ENCODE data around the gene CTSD. TPM values are rescaled to one million over a fixed set of nuclear protein-coding genes. Genes with fewer than 3 reads are reported as not detected.

The CTSD gene
- total RNA-seq, 3 donors from 2014 or later (not counting 1 experiment from before 2014, with no cell fraction given): 388 to 446 (median 415) TPM

- Mint-ChIP-seq H3K36me3 (no peaks in the 10 kb centered on the region), H3K27me3 (ENCODE audit: low read depth in 2 of 2) (no peaks in the 10 kb centered on the region), H3K9me3 (no peaks in the 10 kb centered on the region), H3K4me1 (peaks cover 52 to 78% of the 10 kb centered on the region in 2 donors), H3K4me3 (peak overlapping the region; percentile 85), H3K27ac (peak overlapping the region; percentile 86 to 93)
- Histone ChIP-seq H3K27me3 (ENCODE audit: control insufficient read depth, insufficient read depth, low read length) (no peaks in the 10 kb centered on the region), H3K36me3 (ENCODE audit: control insufficient read depth, insufficient read depth, low read length) (peaks cover 33% of the 10 kb centered on the region), H3K27ac (ENCODE audit: low read length) (peak overlapping the region; percentile 83), H3K4me1 (ENCODE audit: control insufficient read depth, insufficient read depth, low read length) (peaks cover 92% of the 10 kb centered on the region), H3K4me3 (ENCODE audit: low read length) (no peak overlapping the region), H3K9me3 (ENCODE audit: control insufficient read depth, insufficient read depth, low read length) (no peaks in the 10 kb centered on the region)
- no peak for TF ChIP-seq CTCF (IDR thresholded peaks at IDR 0.05)
- ATAC-seq: no peak
- DNase-seq: peak in 1 of 2 donors; percentile 32
- intact Hi-C loops (cut with micrococcal nuclease): no loop called here
- WGBS (ENCODE audit: insufficient coverage): 19% methylated on average over 5 of the region's 5 CpGs
Observed at GRCh38 chr11:1759851-1760220, 3.9 kb downstream of the CTSD start.

DNA sequence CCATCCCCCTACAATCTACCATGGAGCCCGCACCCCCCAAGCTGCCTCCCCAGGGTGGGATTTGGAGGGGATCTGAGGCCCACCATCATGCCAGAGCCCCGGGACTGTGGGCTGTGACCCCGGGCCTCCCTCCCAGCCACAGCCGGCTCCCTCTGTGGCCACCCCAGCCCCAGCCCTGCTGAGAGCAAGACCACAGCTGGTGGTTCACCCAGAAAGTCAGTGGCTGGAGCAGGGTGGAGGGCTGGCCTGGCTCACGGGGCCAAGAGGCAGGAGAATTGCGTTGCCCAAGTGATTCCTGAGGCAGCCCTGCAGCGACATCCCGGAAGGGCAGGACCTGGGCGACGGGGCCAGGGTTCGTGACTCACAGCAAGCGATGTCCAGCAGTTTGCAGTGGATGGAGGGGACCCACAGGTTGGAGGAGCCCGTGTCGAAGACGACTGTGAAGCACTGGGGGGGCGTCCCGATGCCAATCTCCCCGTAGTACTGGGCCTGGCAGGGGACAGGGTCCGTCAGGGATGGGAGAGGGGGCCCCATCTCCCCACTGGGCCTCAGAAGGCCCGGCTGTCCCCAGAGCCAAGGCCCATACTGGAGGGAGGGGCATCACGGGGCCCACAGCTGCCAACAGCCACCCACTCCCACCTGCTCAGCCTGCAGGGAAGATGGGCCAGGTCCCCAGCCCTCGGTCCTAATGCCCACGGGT lies 4.4 kb downstream of the CTSD start:
- intact Hi-C loops (cut with micrococcal nuclease): no loop called here
- Mint-ChIP-seq H3K4me1 (peaks cover 52 to 82% of the 10 kb centered on the region in 2 donors), H3K9me3 (no peaks in the 10 kb centered on the region), H3K27ac (peak overlapping the region; percentile 86 to 93), H3K36me3 (no peaks in the 10 kb centered on the region), H3K27me3 (ENCODE audit: low read depth in 2 of 2) (no peaks in the 10 kb centered on the region), H3K4me3 (peak overlapping the region; percentile 85)
- Histone ChIP-seq H3K9me3 (ENCODE audit: control insufficient read depth, insufficient read depth, low read length) (no peaks in the 10 kb centered on the region), H3K27ac (ENCODE audit: low read length) (peak overlapping the region; percentile 83), H3K36me3 (ENCODE audit: control insufficient read depth, insufficient read depth, low read length) (peaks cover 36% of the 10 kb centered on the region), H3K4me3 (ENCODE audit: low read length) (peak overlapping the region; percentile 22), H3K27me3 (ENCODE audit: control insufficient read depth, insufficient read depth, low read length) (no peaks in the 10 kb centered on the region), H3K4me1 (ENCODE audit: control insufficient read depth, insufficient read depth, low read length) (peaks cover 92% of the 10 kb centered on the region)
- no peak for TF ChIP-seq CTCF (IDR thresholded peaks at IDR 0.05)
- ATAC-seq (no peak), DNase-seq (no peak)
- WGBS (ENCODE audit: insufficient coverage): 68% methylated on average over 23 of the region's 23 CpGs

- H3K36me3 ChIP-seq (ENCODE audit: control insufficient read depth, insufficient read depth, low read length): peaks cover 42% of the 10 kb centered on the region
- WGBS (ENCODE audit: insufficient coverage): 34% methylated on average over 19 of the region's 21 CpGs
- H3K4me3 Mint-ChIP-seq: peak overlapping the region; percentile 85
Observed at GRCh38 chr11:1758611-1759150, 5.0 kb downstream of the CTSD start.

More at GRCh38 chr11:1758611-1759150, 5.0 kb downstream of the CTSD start:
- Mint-ChIP-seq H3K36me3 (no peaks in the 10 kb centered on the region), H3K27me3 (ENCODE audit: low read depth in 2 of 2) (no peaks in the 10 kb centered on the region), H3K9me3 (no peaks in the 10 kb centered on the region), H3K27ac (peak overlapping the region; percentile 86 to 93), H3K4me1 (peaks cover 50 to 82% of the 10 kb centered on the region in 2 donors)
- no peak for DNase-seq
- TF ChIP-seq CTCF (IDR thresholded peaks at IDR 0.05): no peak
- Histone ChIP-seq H3K27me3 (ENCODE audit: control insufficient read depth, insufficient read depth, low read length) (no peaks in the 10 kb centered on the region), H3K4me3 (ENCODE audit: low read length) (peak overlapping the region; percentile 22), H3K4me1 (ENCODE audit: control insufficient read depth, insufficient read depth, low read length) (peaks cover 94% of the 10 kb centered on the region), H3K9me3 (ENCODE audit: control insufficient read depth, insufficient read depth, low read length) (no peaks in the 10 kb centered on the region), H3K27ac (ENCODE audit: low read length) (peak overlapping the region; percentile 83)
- ATAC-seq: no peak
- intact Hi-C loops (cut with micrococcal nuclease): no loop called here

All from natural killer cell (primary cell).